Neural progenitor cell (in vitro differentiated cells): ENCODE data around the gene STEAP3. TPM values are rescaled to one million over a fixed set of nuclear protein-coding genes. Genes with fewer than 3 reads are reported as not detected.

Experiments used
- DNase-seq: peaks from one replicate; pipeline ENCODE4 v3.0.0-alpha.2; 2016; ENCODE audit warnings: low spot score
- H2AFZ ChIP-seq: fragments of 200-600 bp; sonication (generic); replicated peaks from 2 replicates; pipeline ENCODE4 v1.6.1; 2016; ENCODE audit warnings: antibody characterized with exemption
- H3F3A ChIP-seq: fragments of 200-600 bp; sonication (generic); 2 replicates; pipeline ENCODE4 v1.6.1; 2016; ENCODE audit warnings: antibody characterized with exemption, low read depth
- H3K27ac ChIP-seq: fragments of 200-600 bp; sonication (generic); 2 replicates; pipeline ENCODE4 v1.5.1; 2016; ENCODE audit warnings: mild to moderate bottlenecking
- H3K27me3 ChIP-seq: fragments of 200-600 bp; sonication (generic); 2 replicates; pipeline ENCODE4 v1.6.1; 2016; ENCODE audit warnings: mild to moderate bottlenecking, moderate library complexity
- H3K36me3 ChIP-seq: fragments of 200-600 bp; sonication (generic); 2 replicates; pipeline ENCODE4 v1.5.1; 2016
- H3K4me1 ChIP-seq: fragments of 200-600 bp; sonication (generic); 2 replicates; pipeline ENCODE4 v1.6.1; 2016; ENCODE audit warnings: mixed run types
- H3K4me2 ChIP-seq: fragments of 200-600 bp; sonication (generic); 2 replicates; pipeline ENCODE4 v1.6.1; 2016
- H3K4me3 ChIP-seq: fragments of 200-600 bp; sonication (generic); 2 replicates; pipeline ENCODE4 v1.5.1; 2016
- H3K79me2 ChIP-seq: fragments of 200-600 bp; sonication (generic); 2 replicates; pipeline ENCODE4 v1.6.1; 2016; ENCODE audit warnings: low read depth
- H3K9ac ChIP-seq: fragments of 200-600 bp; sonication (generic); 2 replicates; pipeline ENCODE4 v1.6.1; 2016
- H3K9me3 ChIP-seq: fragments of 200-600 bp; sonication (generic); 2 replicates; pipeline ENCODE4 v1.5.1; 2016; ENCODE audit warnings: low read depth
- H4K20me1 ChIP-seq: fragments of 200-600 bp; sonication (generic); 2 replicates; pipeline ENCODE4 v1.6.1; 2016; ENCODE audit warnings: low read depth
- H3K27ac Mint-ChIP-seq: 3 replicates; pipeline ENCODE4 v1.8.0; 2021; ENCODE audit warnings: mixed read lengths
- H3K27me3 Mint-ChIP-seq: 2 replicates; pipeline ENCODE4 v1.8.0; 2022; ENCODE audit warnings: low read depth, mild to moderate bottlenecking, inconsistent platforms, moderate library complexity, mixed read lengths; ENCODE audit not compliant: insufficient read depth
- H3K36me3 Mint-ChIP-seq: 3 replicates; pipeline ENCODE4 v1.8.0; 2021; ENCODE audit warnings: mixed read lengths
- H3K4me1 Mint-ChIP-seq: 3 replicates; pipeline ENCODE4 v1.8.0; 2021; ENCODE audit warnings: mixed read lengths
- H3K4me3 Mint-ChIP-seq: 3 replicates; pipeline ENCODE4 v1.8.0; 2021; ENCODE audit warnings: mild to moderate bottlenecking, moderate library complexity, mixed read lengths
- H3K9me3 Mint-ChIP-seq: 3 replicates; pipeline ENCODE4 v1.8.0; 2020; ENCODE audit warnings: mixed read lengths
- EZH2 ChIP-seq: fragments of 200-600 bp; sonication (generic); IDR thresholded peaks from 2 replicates; pipeline ENCODE4 v1.6.1; 2017; ENCODE audit warnings: antibody characterized with exemption, mild to moderate bottlenecking, moderate library complexity
- EZH2phosphoT487 ChIP-seq: fragments of 200-600 bp; sonication (generic); IDR thresholded peaks from 2 replicates; pipeline ENCODE4 v1.6.1; 2017; ENCODE audit warnings: antibody characterized with exemption
- total RNA-seq: library from RNA; depleted of rRNA; stranded (reverse); fragments of >200 nt; gene quantifications from 2 replicates; pipeline ENCODE4 v1.2.3, GENCODE V29; 2015; ENCODE audit warnings: low replicate concordance
- TF ChIP-seq, protein P1 (sequence below): fragments of 200-600 bp; sonication (generic); IDR thresholded peaks from 2 replicates; pipeline ENCODE4 v1.5.1; 2017; ENCODE audit warnings: antibody characterized with exemption, mild to moderate bottlenecking

Gene STEAP3
- total RNA-seq, 1 donor from 2014 or later: 0.30 TPM

DNA sequence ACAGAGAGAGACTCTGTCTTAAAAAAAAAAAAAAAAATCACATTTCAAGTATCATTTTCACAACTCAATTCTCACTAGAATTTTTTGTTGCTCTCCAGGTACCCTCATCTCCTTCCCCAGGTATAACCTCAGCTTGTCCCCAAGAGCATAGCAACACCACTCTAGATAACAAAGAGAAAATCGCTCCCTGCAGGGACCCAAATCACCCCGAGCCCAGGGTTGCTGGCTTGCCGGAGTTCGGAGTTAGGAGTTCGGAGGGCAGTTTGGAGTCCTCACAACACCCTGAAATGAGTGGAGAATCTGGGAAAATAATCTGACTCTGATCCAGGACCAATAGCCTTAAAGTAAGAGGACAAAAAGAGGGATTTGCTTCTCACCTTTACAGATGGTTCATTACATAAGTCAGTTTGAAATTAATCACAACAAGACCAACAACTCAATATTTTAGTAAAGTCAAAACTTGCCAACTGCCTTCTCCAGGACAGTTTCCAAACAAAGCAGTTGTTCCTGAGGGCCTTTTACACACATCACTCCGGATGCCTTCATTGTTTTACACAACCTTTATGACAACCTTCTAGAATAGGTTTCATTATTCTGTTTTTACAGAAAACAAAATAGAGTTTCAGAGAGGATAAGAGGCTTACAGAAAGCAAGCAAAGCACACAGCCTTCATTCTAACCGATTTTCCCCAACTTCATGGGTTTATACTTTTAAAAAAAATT, 83.9 kb downstream of the STEAP3 start:
- no peaks in the 10 kb centered on the region for H3K36me3 ChIP-seq
- H3K9me3 ChIP-seq: no peaks in the 10 kb centered on the region
- no peak for DNase-seq
- H3K79me2 ChIP-seq: no peaks in the 10 kb centered on the region
- no peaks in the 10 kb centered on the region for H3K27me3 ChIP-seq
- no peaks in the 10 kb centered on the region for H4K20me1 ChIP-seq
- H3K27ac ChIP-seq: no peak overlapping the region
- H3K4me3 ChIP-seq: no peak overlapping the region
- Mint-ChIP-seq H3K9me3 (no peaks in the 10 kb centered on the region), H3K36me3 (no peaks in the 10 kb centered on the region), H3K4me3 (no peak overlapping the region), H3K27ac (no peak overlapping the region), H3K4me1 (peaks cover 5% of the 10 kb centered on the region), H3K27me3 (no peaks in the 10 kb centered on the region)
- no peak overlapping the region for H2AFZ ChIP-seq
- H3K9ac ChIP-seq: no peak overlapping the region
- TF ChIP-seq EZH2 (no peak), EZH2phosphoT487 (no peak)
- TF ChIP-seq, protein P1, sequence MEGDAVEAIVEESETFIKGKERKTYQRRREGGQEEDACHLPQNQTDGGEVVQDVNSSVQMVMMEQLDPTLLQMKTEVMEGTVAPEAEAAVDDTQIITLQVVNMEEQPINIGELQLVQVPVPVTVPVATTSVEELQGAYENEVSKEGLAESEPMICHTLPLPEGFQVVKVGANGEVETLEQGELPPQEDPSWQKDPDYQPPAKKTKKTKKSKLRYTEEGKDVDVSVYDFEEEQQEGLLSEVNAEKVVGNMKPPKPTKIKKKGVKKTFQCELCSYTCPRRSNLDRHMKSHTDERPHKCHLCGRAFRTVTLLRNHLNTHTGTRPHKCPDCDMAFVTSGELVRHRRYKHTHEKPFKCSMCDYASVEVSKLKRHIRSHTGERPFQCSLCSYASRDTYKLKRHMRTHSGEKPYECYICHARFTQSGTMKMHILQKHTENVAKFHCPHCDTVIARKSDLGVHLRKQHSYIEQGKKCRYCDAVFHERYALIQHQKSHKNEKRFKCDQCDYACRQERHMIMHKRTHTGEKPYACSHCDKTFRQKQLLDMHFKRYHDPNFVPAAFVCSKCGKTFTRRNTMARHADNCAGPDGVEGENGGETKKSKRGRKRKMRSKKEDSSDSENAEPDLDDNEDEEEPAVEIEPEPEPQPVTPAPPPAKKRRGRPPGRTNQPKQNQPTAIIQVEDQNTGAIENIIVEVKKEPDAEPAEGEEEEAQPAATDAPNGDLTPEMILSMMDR: no peak
- no peaks in the 10 kb centered on the region for H3F3A ChIP-seq
- H3K4me1 ChIP-seq: peaks cover 8% of the 10 kb centered on the region
- H3K4me2 ChIP-seq: no peak overlapping the region

DNA sequence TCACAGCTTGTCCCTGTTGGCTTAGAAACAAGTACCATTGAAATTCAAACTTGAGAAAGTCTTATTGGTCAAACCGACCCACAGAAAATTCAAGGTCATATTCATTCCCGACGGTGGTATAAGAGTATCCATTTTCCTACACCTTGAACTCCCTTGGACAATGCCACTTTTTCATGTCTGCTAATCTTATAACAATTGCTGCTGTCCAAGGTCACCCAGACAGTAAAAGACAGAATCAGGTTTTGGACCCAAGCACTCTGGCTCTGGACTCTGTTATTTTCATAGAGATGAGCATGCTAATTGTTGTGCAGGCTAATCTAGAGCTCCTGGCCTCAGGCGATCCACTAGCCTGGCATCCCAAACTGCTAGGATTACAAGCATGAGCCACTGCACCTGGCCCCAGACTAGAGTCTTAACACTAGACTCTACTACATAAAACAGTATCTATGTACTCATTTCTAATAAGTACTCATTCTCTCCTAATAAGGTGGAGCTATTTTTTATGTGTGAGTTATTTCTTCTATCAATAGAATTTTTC, 85.2 kb downstream of the STEAP3 start:
- Mint-ChIP-seq H3K27me3 (no peaks in the 10 kb centered on the region), H3K9me3 (no peaks in the 10 kb centered on the region), H3K36me3 (no peaks in the 10 kb centered on the region), H3K4me1 (no peaks in the 10 kb centered on the region), H3K27ac (no peak overlapping the region), H3K4me3 (no peak overlapping the region)
- Histone ChIP-seq H3K36me3 (no peaks in the 10 kb centered on the region), H3K27ac (no peak overlapping the region), H4K20me1 (no peaks in the 10 kb centered on the region), H2AFZ (no peak overlapping the region), H3K9me3 (no peaks in the 10 kb centered on the region), H3K4me1 (peaks cover 8% of the 10 kb centered on the region), H3K4me3 (no peak overlapping the region), H3K4me2 (no peak overlapping the region), H3K79me2 (no peaks in the 10 kb centered on the region), H3F3A (no peaks in the 10 kb centered on the region), H3K27me3 (no peaks in the 10 kb centered on the region), H3K9ac (no peak overlapping the region)
- no peak for DNase-seq
- TF ChIP-seq EZH2phosphoT487 (no peak), EZH2 (no peak)
- TF ChIP-seq, protein P1: no peak

DNA sequence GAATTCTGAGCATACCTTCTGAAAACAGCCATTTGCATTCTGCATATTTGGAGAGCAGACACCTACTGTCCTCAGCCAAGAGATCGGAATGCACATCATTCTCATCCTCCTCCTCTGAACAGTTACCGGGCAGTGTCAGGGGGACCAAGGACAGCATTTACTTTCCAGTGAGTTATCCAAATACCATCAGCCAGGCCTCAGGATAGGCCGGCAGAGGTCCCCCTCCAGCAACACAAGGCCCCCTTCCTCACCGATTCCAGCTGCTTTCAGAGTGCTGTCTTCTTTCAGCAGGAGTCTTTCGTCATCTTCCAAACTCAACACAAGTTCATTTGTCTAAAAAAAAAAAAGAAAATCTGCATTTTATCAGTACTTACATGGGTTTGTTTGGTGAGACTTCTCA, 87.7 kb downstream of the STEAP3 start:
- Mint-ChIP-seq H3K36me3 (peaks cover 2% of the 10 kb centered on the region), H3K27me3 (peaks cover 3% of the 10 kb centered on the region), H3K9me3 (no peaks in the 10 kb centered on the region), H3K4me3 (no peak overlapping the region), H3K27ac (no peak overlapping the region), H3K4me1 (no peaks in the 10 kb centered on the region)
- Histone ChIP-seq H3K4me3 (no peak overlapping the region), H4K20me1 (no peaks in the 10 kb centered on the region), H2AFZ (no peak overlapping the region), H3K79me2 (no peaks in the 10 kb centered on the region), H3K4me1 (peaks cover 8% of the 10 kb centered on the region), H3K27ac (no peak overlapping the region), H3K27me3 (no peaks in the 10 kb centered on the region), H3F3A (no peaks in the 10 kb centered on the region), H3K36me3 (no peaks in the 10 kb centered on the region), H3K4me2 (no peak overlapping the region), H3K9ac (no peak overlapping the region), H3K9me3 (no peaks in the 10 kb centered on the region)
- TF ChIP-seq, protein P1: peak; percentile 39
- no peak for TF ChIP-seq EZH2
- peak; percentile 32 for DNase-seq
